Hepatic stellate cell (primary cell): ENCODE measurements around the gene TMCC3.

Experiments
- DNase-seq: peaks from one replicate; pipeline ENCODE4 v3.0.0; 2011; ENCODE audit warnings: low spot score

TMCC3 gene

GRCh38 chr12:94673496-94673895 lies 23.1 kb upstream of the TMCC3 start:
- no peak for DNase-seq

- DNase-seq, result no peak
Measured at GRCh38 chr12:94671917-94672316, 21.6 kb upstream of the TMCC3 start.

GRCh38 chr12:94670898-94671297 lies 20.5 kb upstream of the TMCC3 start:
- no peak for DNase-seq

- DNase-seq, result no peak
Measured at GRCh38 chr12:94670075-94670474, 19.7 kb upstream of the TMCC3 start.

- DNase-seq, result no peak
Measured at GRCh38 chr12:94667031-94667540, 16.7 kb upstream of the TMCC3 start.

GRCh38 chr12:94666158-94666557 lies 15.8 kb upstream of the TMCC3 start:
- DNase-seq, result no peak

- DNase-seq, result no peak
Measured at GRCh38 chr12:94663702-94664101, 13.3 kb upstream of the TMCC3 start.

- no peak for DNase-seq
Measured at GRCh38 chr12:94663071-94663470, 12.7 kb upstream of the TMCC3 start.

GRCh38 chr12:94660436-94660835 lies 10.1 kb upstream of the TMCC3 start:
- no peak for DNase-seq

GRCh38 chr12:94659346-94659930 lies 9.1 kb upstream of the TMCC3 start:
- DNase-seq, result no peak

GRCh38 chr12:94658931-94659330 lies 8.6 kb upstream of the TMCC3 start:
- no peak for DNase-seq

- no peak for DNase-seq
Measured at GRCh38 chr12:94656556-94656955, 6.2 kb upstream of the TMCC3 start.

- peak; percentile 19 for DNase-seq
Measured at GRCh38 chr12:94649349-94650142, 811 bp downstream of the TMCC3 start.

- DNase-seq, result no peak
Measured at GRCh38 chr12:94648578-94648977, 1.8 kb downstream of the TMCC3 start.

- DNase-seq, result peak; percentile 22
Measured at GRCh38 chr12:94644141-94644979, 6.0 kb downstream of the TMCC3 start.

GRCh38 chr12:94643606-94644005 lies 6.8 kb downstream of the TMCC3 start:
- DNase-seq, result no peak

- no peak for DNase-seq
Measured at GRCh38 chr12:94641283-94641682, 9.1 kb downstream of the TMCC3 start.

- DNase-seq, result no peak
Measured at GRCh38 chr12:94640134-94640928, 10.0 kb downstream of the TMCC3 start.

- no peak for DNase-seq
Measured at GRCh38 chr12:94638521-94638920, 11.8 kb downstream of the TMCC3 start.

- DNase-seq, result no peak
Measured at GRCh38 chr12:94637390-94638113, 12.8 kb downstream of the TMCC3 start.

- DNase-seq, result no peak
Measured at GRCh38 chr12:94636462-94637085, 13.8 kb downstream of the TMCC3 start.
